Measurements from ENCODE around the gene CPAMD8. TPM values are rescaled to one million over a fixed set of nuclear protein-coding genes. Genes with fewer than 3 reads are reported as not detected.

Gene CPAMD8
- total RNA-seq, 4 donors from 2014 or later, result 2.8 to 18.3 (median 15.7) TPM

DNA sequence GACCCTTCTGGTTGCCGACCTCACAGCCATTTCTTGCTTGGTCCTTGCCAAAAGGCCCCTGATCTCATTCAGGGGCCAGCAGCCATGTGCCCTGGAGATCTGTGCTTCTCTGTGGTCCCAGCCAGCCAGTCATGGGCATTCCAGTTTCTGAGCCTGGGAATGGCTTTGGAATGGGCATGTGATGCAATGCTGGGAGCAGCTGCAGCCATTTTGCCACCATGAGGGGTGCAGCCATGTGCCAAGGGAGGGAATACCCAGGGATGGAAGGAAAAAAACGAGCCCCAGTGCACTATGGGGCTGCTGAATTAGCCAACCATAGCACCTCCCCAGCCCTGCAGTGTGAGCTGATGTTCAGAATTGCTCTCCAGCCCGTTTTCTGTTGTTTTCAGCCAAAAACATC, 111.5 kb downstream of the CPAMD8 start:
- no peak overlapping the region for H3K27ac ChIP-seq
- no peaks in the 10 kb centered on the region for H3K36me3 ChIP-seq
- intact Hi-C loops (cut with DNase I; ENCODE audit: low total_unique reads), result no loop called here
- peaks cover 0 to 9% of the 10 kb centered on the region in 2 donors for H3K9me3 ChIP-seq
- no peaks in the 10 kb centered on the region for H3K27me3 ChIP-seq
- H3K4me1 ChIP-seq, result no peaks in the 10 kb centered on the region
- no peak overlapping the region for H3K4me3 ChIP-seq
- TF ChIP-seq, protein P1, sequence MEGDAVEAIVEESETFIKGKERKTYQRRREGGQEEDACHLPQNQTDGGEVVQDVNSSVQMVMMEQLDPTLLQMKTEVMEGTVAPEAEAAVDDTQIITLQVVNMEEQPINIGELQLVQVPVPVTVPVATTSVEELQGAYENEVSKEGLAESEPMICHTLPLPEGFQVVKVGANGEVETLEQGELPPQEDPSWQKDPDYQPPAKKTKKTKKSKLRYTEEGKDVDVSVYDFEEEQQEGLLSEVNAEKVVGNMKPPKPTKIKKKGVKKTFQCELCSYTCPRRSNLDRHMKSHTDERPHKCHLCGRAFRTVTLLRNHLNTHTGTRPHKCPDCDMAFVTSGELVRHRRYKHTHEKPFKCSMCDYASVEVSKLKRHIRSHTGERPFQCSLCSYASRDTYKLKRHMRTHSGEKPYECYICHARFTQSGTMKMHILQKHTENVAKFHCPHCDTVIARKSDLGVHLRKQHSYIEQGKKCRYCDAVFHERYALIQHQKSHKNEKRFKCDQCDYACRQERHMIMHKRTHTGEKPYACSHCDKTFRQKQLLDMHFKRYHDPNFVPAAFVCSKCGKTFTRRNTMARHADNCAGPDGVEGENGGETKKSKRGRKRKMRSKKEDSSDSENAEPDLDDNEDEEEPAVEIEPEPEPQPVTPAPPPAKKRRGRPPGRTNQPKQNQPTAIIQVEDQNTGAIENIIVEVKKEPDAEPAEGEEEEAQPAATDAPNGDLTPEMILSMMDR (IDR thresholded peaks at IDR 0.05), result no peak
- TF ChIP-seq POLR2A (IDR thresholded peaks at IDR 0.05), result no peak
- no peak for DNase-seq

DNA sequence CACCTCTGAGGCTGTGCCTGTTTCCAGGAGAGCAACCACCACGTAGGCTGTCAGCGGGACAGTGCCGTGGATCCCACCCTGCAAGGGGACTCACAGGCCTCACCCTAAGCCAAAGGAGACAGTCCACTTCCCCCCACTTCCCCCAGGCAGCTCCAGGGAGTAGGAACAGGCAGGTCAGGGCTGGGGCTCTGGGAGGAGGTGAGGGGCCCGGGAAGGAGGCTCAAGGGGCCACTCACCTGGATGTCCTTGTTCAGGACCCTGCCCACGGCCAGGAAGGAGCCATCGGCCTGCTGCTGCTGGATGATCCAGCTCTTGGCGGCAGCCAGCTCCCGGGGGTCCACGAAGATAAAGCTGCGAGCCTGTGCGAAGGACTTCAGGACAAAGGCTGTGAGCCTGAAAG, 112.2 kb downstream of the CPAMD8 start:
- H3K4me1 ChIP-seq, result no peaks in the 10 kb centered on the region
- no peak for TF ChIP-seq POLR2A (IDR thresholded peaks at IDR 0.05)
- TF ChIP-seq, protein P1 (IDR thresholded peaks at IDR 0.05), result no peak
- H3K27me3 ChIP-seq, result no peaks in the 10 kb centered on the region
- H3K4me3 ChIP-seq, result no peak overlapping the region
- intact Hi-C loops (cut with DNase I; ENCODE audit: low total_unique reads), result no loop called here
- no peaks in the 10 kb centered on the region for H3K36me3 ChIP-seq
- DNase-seq, result no peak
- H3K27ac ChIP-seq, result no peak overlapping the region
- peaks cover 0 to 9% of the 10 kb centered on the region in 2 donors for H3K9me3 ChIP-seq

DNA sequence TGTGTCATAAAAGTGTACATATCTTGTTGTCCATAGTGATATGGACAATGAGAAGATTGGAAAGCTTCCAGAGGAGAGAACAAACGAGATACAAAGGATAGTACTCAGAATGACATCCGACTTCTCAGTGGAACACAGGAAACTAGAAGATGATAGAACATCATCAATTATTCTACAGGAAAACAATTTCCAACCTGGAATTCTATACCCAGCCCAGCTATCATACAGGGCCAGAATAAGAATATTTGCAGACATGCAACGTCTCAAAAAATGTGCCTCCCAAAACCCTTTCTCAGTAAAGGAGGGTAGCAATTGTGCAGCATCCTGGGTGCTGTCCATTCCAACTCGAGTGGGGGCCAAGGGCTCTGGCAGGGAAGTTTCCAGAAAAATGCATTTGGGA, 113.8 kb downstream of the CPAMD8 start:
- Histone ChIP-seq H3K9me3 (peaks cover 0 to 9% of the 10 kb centered on the region in 2 donors), H3K36me3 (no peaks in the 10 kb centered on the region), H3K27me3 (no peaks in the 10 kb centered on the region), H3K27ac (no peak overlapping the region), H3K4me1 (no peaks in the 10 kb centered on the region), H3K4me3 (no peak overlapping the region)
- intact Hi-C loops (cut with DNase I; ENCODE audit: low total_unique reads), result no loop called here
- no peak for DNase-seq
- TF ChIP-seq POLR2A (IDR thresholded peaks at IDR 0.05), result no peak
- TF ChIP-seq, protein P1 (IDR thresholded peaks at IDR 0.05), result no peak

DNA sequence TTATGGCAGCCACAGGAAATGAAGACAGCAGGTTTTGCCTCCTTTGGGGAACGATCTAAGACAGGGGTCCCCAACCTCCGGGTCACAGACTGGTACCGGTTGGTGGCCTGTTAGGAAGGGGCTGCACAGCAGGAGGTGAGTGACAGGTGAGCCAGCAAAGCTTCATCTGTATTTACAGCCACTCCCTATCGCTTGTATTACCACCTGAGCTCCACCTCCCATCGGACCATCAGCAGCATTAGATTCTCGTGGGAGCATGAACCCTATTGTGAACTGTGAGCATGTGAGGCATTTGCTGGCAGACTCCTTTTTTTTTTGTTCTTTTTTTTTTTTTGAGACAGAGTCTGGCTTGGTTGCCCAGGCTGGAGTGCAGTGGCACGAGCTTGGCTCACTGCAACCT, 115.6 kb downstream of the CPAMD8 start:
- H3K27ac ChIP-seq, result no peak overlapping the region
- H3K4me1 ChIP-seq, result no peaks in the 10 kb centered on the region
- no peaks in the 10 kb centered on the region for H3K27me3 ChIP-seq
- H3K9me3 ChIP-seq, result peaks cover 0 to 9% of the 10 kb centered on the region in 2 donors
- intact Hi-C loops (cut with DNase I; ENCODE audit: low total_unique reads), result no loop called here
- no peak for TF ChIP-seq POLR2A (IDR thresholded peaks at IDR 0.05)
- TF ChIP-seq, protein P1 (IDR thresholded peaks at IDR 0.05), result no peak
- no peaks in the 10 kb centered on the region for H3K36me3 ChIP-seq
- DNase-seq, result no peak
- no peak overlapping the region for H3K4me3 ChIP-seq

DNA sequence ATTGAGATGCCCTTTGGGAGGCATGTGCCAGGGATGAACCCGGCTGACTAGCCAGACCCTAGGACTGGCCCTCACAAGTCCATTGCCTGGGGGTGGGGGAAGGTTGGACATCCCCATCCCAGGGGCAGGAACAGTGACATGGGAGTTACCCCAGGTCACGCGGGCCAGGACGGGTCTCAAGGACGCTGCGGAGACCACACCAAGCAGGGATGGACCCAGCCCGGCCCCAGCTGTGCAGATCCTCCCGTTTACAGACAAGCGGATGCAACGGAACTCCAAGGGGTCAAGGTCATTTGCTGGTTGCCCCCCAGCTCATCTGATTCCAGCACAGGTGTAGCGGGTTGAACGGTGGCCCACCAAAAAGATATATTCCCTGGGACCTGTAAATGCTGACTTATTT, 117.9 kb downstream of the CPAMD8 start:
- Histone ChIP-seq H3K4me3 (no peak overlapping the region), H3K27ac (no peak overlapping the region), H3K27me3 (no peaks in the 10 kb centered on the region), H3K9me3 (peaks cover 0 to 9% of the 10 kb centered on the region in 2 donors), H3K36me3 (no peaks in the 10 kb centered on the region), H3K4me1 (no peaks in the 10 kb centered on the region)
- no peak for TF ChIP-seq POLR2A (IDR thresholded peaks at IDR 0.05)
- TF ChIP-seq, protein P1 (IDR thresholded peaks at IDR 0.05), result no peak
- no peak for DNase-seq
- intact Hi-C loops (cut with DNase I; ENCODE audit: low total_unique reads), result no loop called here
